ENCODE results near the gene DGKD. TPM values are rescaled to one million over a fixed set of nuclear protein-coding genes. Genes with fewer than 3 reads are reported as not detected.

The DGKD gene
- polyA plus RNA-seq, 1 donor: 21.9 TPM

- no peak for DNase-seq (ENCODE audit: low read depth)
Measured at GRCh38 chr2:233410196-233410760, 56.0 kb downstream of the DGKD start.

GRCh38 chr2:233411162-233411561 is 56.9 kb downstream of the DGKD start:
- DNase-seq (ENCODE audit: low read depth): no peak

GRCh38 chr2:233412405-233412804 is 58.1 kb downstream of the DGKD start:
- DNase-seq (ENCODE audit: low read depth): no peak

GRCh38 chr2:233413046-233413445 is 58.8 kb downstream of the DGKD start:
- no peak for DNase-seq (ENCODE audit: low read depth)

GRCh38 chr2:233413559-233414272 is 59.4 kb downstream of the DGKD start:
- no peak for DNase-seq (ENCODE audit: low read depth)

GRCh38 chr2:233414273-233414654 is 60.0 kb downstream of the DGKD start:
- no peak for DNase-seq (ENCODE audit: low read depth)

- DNase-seq (ENCODE audit: low read depth): no peak
Measured at GRCh38 chr2:233414777-233415570, 60.7 kb downstream of the DGKD start.

- no peak for DNase-seq (ENCODE audit: low read depth)
Measured at GRCh38 chr2:233416199-233416598, 61.9 kb downstream of the DGKD start.

GRCh38 chr2:233416706-233417105 is 62.4 kb downstream of the DGKD start:
- DNase-seq (ENCODE audit: low read depth): no peak

- no peak for DNase-seq (ENCODE audit: low read depth)
Measured at GRCh38 chr2:233417282-233417681, 63.0 kb downstream of the DGKD start.

- DNase-seq (ENCODE audit: low read depth): no peak
Measured at GRCh38 chr2:233418052-233418760, 63.9 kb downstream of the DGKD start.

- no peak for DNase-seq (ENCODE audit: low read depth)
Measured at GRCh38 chr2:233418761-233419546, 64.7 kb downstream of the DGKD start.

GRCh38 chr2:233419602-233420391 is 65.5 kb downstream of the DGKD start:
- DNase-seq (ENCODE audit: low read depth): no peak

GRCh38 chr2:233421091-233421816 is 67.0 kb downstream of the DGKD start:
- no peak for DNase-seq (ENCODE audit: low read depth)

GRCh38 chr2:233422050-233422639 is 67.9 kb downstream of the DGKD start:
- DNase-seq (ENCODE audit: low read depth): no peak

GRCh38 chr2:233422649-233423551 is 68.6 kb downstream of the DGKD start:
- no peak for DNase-seq (ENCODE audit: low read depth)

- no peak for DNase-seq (ENCODE audit: low read depth)
Measured at GRCh38 chr2:233423552-233423860, 69.2 kb downstream of the DGKD start.

GRCh38 chr2:233424154-233424951 is 70.1 kb downstream of the DGKD start:
- no peak for DNase-seq (ENCODE audit: low read depth)
